Omental fat pad (tissue), 4 donors: Measurements from ENCODE around the gene CLMP. TPM values are rescaled to one million over a fixed set of nuclear protein-coding genes. Genes with fewer than 3 reads are reported as not detected.
"Not testable (repeated sequence)": the region's sequence is repeated elsewhere in the genome, so short reads cannot be mapped to it uniquely, and the experiment has no call there.

Source experiments
- ATAC-seq: fragments of 150-250 bp; one replicate; pipeline ENCODE4 v1.9.1; 2016; ENCODE audit warnings: mild to moderate bottlenecking, moderate library complexity; ENCODE audit not compliant: low FRiP score
- DNase-seq: peaks from one replicate; pipeline ENCODE4 v3.0.0-alpha.2; 2019; ENCODE audit warnings: low spot score
- total RNA-seq, 4 donors: library from RNA; depleted of rRNA; stranded (reverse); fragments of >200 nt; gene quantifications; one replicate each; pipeline ENCODE4 v1.1.0, GENCODE V29; 2016
- TF ChIP-seq, protein P1 (sequence below), 3 donors: fragments of 450-650 bp; IDR thresholded peaks; one replicate each; pipeline ENCODE4 v1.5.1; 2016 to 2017; ENCODE audit warnings: antibody characterized with exemption in 3 of 3, mild to moderate bottlenecking in 3 of 3, moderate library complexity in 2 of 3

Gene CLMP
- total RNA-seq, 4 donors from 2014 or later, result 89.7 to 182 (median 157) TPM

DNA sequence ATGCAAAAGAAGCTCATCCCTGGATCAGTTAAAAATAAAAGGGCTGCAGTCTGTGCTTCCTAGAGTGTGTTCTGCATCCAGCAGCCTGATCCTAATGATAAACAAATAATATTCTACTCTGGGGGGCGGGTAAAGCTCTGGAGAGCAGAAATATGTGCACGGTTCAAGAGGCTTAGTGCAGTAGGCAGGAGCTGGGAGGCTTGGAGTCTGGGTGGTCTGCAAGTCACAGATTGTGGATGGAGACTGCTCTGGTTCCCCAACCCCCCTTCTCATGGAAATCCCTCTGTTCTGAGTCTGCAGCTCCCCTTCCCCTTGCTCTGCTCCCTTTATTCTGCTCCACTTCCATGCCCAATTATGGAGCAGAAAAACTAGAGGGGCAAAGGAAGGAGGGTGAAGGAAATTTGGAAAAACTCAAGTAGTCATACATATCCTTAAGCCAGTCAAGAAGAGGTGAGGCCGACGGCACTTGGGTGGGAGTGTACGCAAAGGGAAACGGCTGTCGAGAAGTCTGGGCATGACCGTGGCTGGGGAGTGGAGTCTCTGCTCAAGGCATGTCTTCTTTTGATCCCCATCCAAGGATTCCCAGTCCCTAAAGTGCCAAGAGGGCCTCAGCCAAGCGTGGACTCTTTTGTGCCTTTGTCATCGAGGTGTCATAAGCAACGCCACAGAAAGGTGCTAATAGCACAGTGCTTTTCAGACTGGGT is 16.3 kb upstream of the CLMP start:
- DNase-seq (no peak), ATAC-seq (no peak)
- TF ChIP-seq, protein P1, sequence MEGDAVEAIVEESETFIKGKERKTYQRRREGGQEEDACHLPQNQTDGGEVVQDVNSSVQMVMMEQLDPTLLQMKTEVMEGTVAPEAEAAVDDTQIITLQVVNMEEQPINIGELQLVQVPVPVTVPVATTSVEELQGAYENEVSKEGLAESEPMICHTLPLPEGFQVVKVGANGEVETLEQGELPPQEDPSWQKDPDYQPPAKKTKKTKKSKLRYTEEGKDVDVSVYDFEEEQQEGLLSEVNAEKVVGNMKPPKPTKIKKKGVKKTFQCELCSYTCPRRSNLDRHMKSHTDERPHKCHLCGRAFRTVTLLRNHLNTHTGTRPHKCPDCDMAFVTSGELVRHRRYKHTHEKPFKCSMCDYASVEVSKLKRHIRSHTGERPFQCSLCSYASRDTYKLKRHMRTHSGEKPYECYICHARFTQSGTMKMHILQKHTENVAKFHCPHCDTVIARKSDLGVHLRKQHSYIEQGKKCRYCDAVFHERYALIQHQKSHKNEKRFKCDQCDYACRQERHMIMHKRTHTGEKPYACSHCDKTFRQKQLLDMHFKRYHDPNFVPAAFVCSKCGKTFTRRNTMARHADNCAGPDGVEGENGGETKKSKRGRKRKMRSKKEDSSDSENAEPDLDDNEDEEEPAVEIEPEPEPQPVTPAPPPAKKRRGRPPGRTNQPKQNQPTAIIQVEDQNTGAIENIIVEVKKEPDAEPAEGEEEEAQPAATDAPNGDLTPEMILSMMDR (IDR thresholded peaks at IDR 0.05), result no peak

DNA sequence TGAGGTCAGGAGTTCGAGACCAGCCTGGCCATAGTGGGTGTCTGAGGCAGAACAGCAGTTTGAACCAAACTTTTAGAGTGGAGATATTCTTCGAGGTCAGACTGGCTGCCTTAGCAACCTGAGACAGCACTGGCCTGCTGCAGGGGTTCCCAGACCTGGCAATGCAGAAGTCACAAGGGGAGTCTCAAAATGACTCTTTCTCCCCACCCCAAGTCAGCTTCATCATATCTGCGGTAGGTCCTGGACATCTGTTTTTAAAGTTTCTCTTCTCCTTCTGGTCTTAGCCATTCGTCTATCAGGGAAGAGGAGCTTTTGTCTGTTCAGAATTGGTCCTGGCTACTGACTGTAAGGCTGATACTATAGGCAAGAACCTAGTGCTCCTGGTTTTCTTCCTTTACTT is 14.5 kb upstream of the CLMP start:
- DNase-seq (no peak), ATAC-seq (no peak)
- TF ChIP-seq, protein P1 (IDR thresholded peaks at IDR 0.05), result no peak

DNA sequence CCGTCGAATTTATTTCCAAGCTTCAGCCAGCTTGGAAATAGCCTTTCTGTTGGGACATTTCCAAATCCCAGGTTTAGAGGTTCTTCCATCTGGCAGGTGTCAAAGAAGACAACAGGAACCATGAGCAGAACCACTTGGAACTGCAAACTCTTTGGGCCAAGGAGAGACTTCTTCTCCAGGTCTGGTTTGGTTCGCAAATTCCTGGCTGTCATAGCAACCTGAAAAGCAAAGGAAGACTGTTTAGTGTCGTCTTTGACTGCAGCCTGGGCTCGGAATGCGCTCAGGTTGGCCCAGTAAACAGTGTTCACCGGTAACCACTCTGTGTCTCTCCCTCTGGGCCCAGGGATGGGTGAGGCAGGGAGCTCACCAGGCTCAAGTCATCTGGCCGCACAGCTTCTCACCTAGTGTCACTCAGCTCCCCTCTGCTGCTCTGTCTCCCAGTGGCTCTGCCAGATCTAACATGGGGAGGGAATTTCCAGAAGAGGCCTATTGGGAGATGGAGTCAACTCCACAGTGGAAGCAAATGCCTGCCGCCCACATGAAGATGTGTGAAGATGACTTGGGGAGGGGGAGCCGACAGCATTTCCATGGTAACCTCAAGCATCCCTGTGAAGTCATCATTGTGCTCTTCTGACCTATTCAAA is 11.9 kb upstream of the CLMP start:
- TF ChIP-seq, protein P1 (IDR thresholded peaks at IDR 0.05), result no peak
- ATAC-seq (no peak), DNase-seq (no peak)

DNA sequence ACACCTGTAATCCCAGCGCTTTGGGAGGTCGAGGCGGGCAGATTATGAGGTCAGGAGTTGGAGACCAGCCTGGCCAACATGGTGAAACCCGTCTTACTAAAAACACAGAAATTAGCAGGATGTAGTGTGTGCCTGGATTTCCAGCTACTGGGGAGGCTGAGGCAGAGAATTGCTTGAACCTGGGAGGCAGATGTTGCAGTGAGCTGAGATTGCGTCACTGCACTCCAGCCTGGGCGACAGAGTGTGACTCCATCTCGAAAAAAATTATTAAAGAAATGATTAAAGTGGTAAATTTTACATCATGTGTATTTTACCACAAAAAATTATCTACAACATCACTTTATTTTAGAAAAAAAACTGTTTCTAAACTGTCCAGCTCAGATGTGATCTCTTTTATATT is 11.0 kb upstream of the CLMP start:
- ATAC-seq, DNase-seq: not testable (repeated sequence)

DNA sequence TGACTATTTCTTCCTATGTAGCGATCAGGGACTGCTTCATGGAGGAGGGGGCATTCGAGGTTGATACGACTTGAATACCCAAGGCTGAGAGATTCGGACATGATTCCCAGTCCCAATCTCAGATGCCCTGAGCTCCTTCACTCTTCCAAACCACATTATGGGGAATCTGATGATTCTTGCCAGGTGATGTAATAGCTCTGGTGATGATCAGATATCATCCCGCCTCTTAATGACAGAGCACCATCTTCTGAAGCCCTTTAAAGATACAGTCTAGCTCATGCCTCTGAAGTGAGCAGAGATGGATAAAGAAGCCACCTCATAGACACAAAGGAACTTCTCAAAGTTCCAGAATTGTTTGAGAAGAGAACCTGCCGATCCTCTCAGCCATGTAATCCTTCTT is 8.9 kb upstream of the CLMP start:
- ATAC-seq (no peak), DNase-seq (no peak)
- TF ChIP-seq, protein P1 (IDR thresholded peaks at IDR 0.05), result no peak

DNA sequence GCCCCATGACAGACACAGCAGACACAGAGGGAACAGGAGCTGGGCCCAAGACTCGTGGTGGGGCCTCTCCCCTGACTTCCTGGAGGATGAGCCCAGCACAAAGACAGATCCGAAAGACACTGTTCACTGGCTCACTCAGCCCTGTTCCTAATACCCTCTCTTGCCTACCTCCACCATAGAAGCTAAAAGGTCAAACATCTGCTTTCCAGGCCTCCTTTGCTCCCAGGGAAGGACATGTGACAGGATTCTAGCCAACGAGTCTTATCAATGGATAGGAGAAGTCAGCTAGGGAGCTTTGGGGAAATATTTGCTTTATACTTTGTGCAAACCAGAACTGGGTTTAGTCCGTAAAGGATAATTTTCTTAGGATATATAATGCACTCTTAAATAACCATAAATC is 8.4 kb upstream of the CLMP start:
- TF ChIP-seq, protein P1 (IDR thresholded peaks at IDR 0.05), result no peak
- no peak for ATAC-seq
- DNase-seq, result no peak

DNA sequence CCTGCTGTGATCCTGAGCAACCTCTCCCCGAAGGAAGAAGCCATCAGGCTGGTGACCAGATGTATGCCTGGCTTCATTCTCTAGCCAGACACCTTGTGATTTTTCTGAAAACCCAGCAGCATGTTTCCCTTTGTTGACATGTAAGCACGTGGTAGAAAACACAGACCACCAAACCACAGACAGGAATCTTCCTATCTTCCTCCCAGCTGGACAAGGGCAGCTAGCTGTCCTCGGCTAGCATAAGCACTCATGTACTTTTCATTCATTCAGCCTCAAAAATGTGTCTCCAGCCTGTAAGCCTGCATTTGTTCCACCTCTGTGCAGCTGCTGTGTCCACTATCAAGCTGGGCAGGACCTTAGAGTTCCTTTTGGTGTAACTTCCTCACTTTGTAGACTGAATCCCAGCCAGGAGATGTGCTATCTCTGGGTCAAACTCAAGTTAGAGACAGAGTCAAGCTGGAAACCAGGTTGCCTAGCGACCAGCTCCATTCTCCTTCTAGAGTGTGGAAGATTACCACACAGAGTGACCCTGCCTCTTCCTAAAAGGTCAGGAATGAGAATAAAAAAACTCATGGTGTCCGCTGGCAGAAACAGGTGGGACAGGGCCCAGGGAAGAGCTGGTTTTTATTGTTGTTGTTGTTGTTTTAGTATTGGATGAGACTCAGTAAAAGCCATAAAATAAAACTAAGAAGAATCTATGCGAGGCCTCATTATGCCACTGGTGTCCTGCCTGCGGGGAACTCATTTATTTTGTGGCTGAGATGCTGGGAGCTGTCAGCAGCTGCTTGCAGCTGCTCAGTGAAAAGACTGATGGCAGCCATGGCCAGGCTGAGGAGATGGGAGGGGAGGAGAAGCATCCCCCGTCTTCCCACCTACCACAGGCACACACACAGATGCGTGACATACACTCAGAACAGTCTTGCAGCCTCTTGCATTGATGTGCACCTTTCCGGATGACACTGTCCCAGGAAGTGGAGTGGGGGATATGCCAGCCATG is 7.4 kb upstream of the CLMP start:
- no peak for ATAC-seq
- no peak for DNase-seq

More for the DNA sequence above, 7.4 kb upstream of the CLMP start:
- TF ChIP-seq, protein P1 (IDR thresholded peaks at IDR 0.05), result no peak
